HepG2 (cell line): ENCODE measurements around the gene CFAP61. TPM values are rescaled to one million over a fixed set of nuclear protein-coding genes. Genes with fewer than 3 reads are reported as not detected.

Experiments
- BRF2 ChIP-seq: sonication (generic); formaldehyde crosslinking; IDR thresholded peaks from 2 replicates; pipeline ENCODE4 v1.8.1; 2022; ENCODE audit warnings: mild to moderate bottlenecking, missing genetic modification reagents
- CEBPB ChIP-seq: IDR thresholded peaks from 2 replicates; pipeline ENCODE4 v1.6.1; 2011; ENCODE audit warnings: low read depth, low read length, improper control_type of control experiment, borderline replicate concordance
- HMGXB3 ChIP-seq: sonication (generic); formaldehyde crosslinking; IDR thresholded peaks from 2 replicates; pipeline ENCODE4 v1.4.0; 2020; ENCODE audit warnings: missing genetic modification reagents, borderline replicate concordance
- PAX8 ChIP-seq: sonication (generic); formaldehyde crosslinking; IDR thresholded peaks from 2 replicates; pipeline ENCODE4 v1.8.0; 2022; ENCODE audit warnings: mild to moderate bottlenecking, missing genetic modification reagents, borderline replicate concordance
- SNAPC4 ChIP-seq: sonication (generic); formaldehyde crosslinking; IDR thresholded peaks from 2 replicates; pipeline ENCODE4 v1.4.0; 2020; ENCODE audit warnings: mild to moderate bottlenecking, missing genetic modification reagents
- TBX3 ChIP-seq: fragments of 450-650 bp; IDR thresholded peaks from 2 replicates; pipeline ENCODE4 v1.6.1; 2017; ENCODE audit warnings: antibody characterized with exemption, mild to moderate bottlenecking, inconsistent platforms, borderline replicate concordance
- TCF7L2 ChIP-seq: IDR thresholded peaks from 2 replicates; pipeline ENCODE4 v1.6.1; 2011; ENCODE audit warnings: mild to moderate bottlenecking, low read depth, low read length, moderate library complexity
- THAP11 ChIP-seq: IDR thresholded peaks from 2 replicates; pipeline ENCODE4 v1.6.1; 2016; ENCODE audit warnings: missing biosample characterization, missing genetic modification reagents
- ZNF232 ChIP-seq: sonication (generic); formaldehyde crosslinking; IDR thresholded peaks from 2 replicates; pipeline ENCODE4 v1.4.0; 2020; ENCODE audit warnings: missing genetic modification reagents, borderline replicate concordance
- ZNF282 ChIP-seq: fragments of 450-650 bp; IDR thresholded peaks from 2 replicates; pipeline ENCODE4 v1.6.1; 2018; ENCODE audit not compliant: partially characterized antibody
- ZNF646 ChIP-seq: sonication (generic); formaldehyde crosslinking; IDR thresholded peaks from 2 replicates; pipeline ENCODE4 v1.9.0; 2021; ENCODE audit warnings: mild to moderate bottlenecking, missing genetic modification reagents
- polyA plus RNA-seq, 8 experiments: library from polyadenylated mRNA; depleted of rRNA in 3 of 8; stranded (reverse) in 7 of 8; unstranded in 1 of 8; fragments of >200 nt; fragmentation: Illumina TruSeq in 4 of 8; extraction: Trizol in 4 of 8; gene quantifications; 2 replicates each; pipeline versions ENCODE4 v1.2.1 to v1.2.3, GENCODE V29; 2011 to 2016; ENCODE audit warnings: low read depth in 4 of 8, missing spikeins in 1 of 8, mixed read lengths in 1 of 8; ENCODE audit not compliant: insufficient read depth in 1 of 8
- total RNA-seq, 5 experiments: library from RNA; depleted of rRNA; stranded (reverse); fragments of >200 nt; fragmentation: Illumina TruSeq; extraction: Trizol; gene quantifications; 2 replicates each; pipeline ENCODE4 v1.2.3, GENCODE V29; 2016; ENCODE audit warnings: low read depth in 1 of 5

CFAP61 gene
- total and polyA plus RNA-seq, 2 of the 13 experiments (the other 11 are each of a cell fraction or from before 2014, with no cell fraction given), result 0.27 TPM; not detected in 1

GRCh38 chr20:20009784-20010253 is 42.5 kb upstream of the CFAP61 start (continued):
- TF ChIP-seq HMGXB3 (CRISPR knock-in tag) (peak; percentile 18; the same call in 1 of the 2 replicates), ZNF282 (no peak), TBX3 (no peak), SNAPC4 (CRISPR knock-in tag) (no peak), BRF2 (CRISPR knock-in tag) (no peak), CEBPB (no peak; the same call in 1 of the 2 replicates), ZNF232 (0 out of 2 replicates have a peak, but pooled peaks have one; percentile 34), PAX8 (CRISPR knock-in tag) (no peak), ZNF646 (CRISPR knock-in tag) (no peak), THAP11 (CRISPR knock-in tag) (no peak), TCF7L2 (no peak)
